Left cardiac atrium (tissue), 4 donors: ENCODE results near the gene IL17D. TPM values are rescaled to one million over a fixed set of nuclear protein-coding genes. Genes with fewer than 3 reads are reported as not detected.

ENCODE experiments used
- ATAC-seq, 2 donors: fragments of 200-7000 bp; cut with Tn5 transposase; one replicate each; pipeline ENCODE4 v1.9.1; 2020; ENCODE audit warnings: mild to moderate bottlenecking in 2 of 2, moderate library complexity in 2 of 2
- DNase-seq: peaks from one replicate; pipeline ENCODE4 v3.0.0-alpha.2; 2020
- intact Hi-C, 2 donors: fragments of 100-400 bp; cut with DNase I; formaldehyde crosslinking; loops; one replicate each; pipeline versions ENCODE4 v1.14.1 to v1.15.1; 2022 to 2023
- total RNA-seq, 2 donors: library from RNA; stranded (reverse); fragmentation: NEBNext Ultra II Directional; extraction: Animal tissue kit (Norgen Biotek cat#: 25700); gene quantifications; one replicate each; pipeline ENCODE4 v1.2.1, GENCODE V29; 2021
- donor health status: DM: no; HTN: yes; CAD: no.
- donor health status: DM: no; HTN: yes; CAD: no; lungs with severe emphysema.
- donor health status: DM: yes; HTN: yes; CAD: no.
- donor health status: Dilated cardiomyopathy.

Gene IL17D
- total RNA-seq, 2 donors from 2014 or later = 1.8 to 3.2 TPM

DNA sequence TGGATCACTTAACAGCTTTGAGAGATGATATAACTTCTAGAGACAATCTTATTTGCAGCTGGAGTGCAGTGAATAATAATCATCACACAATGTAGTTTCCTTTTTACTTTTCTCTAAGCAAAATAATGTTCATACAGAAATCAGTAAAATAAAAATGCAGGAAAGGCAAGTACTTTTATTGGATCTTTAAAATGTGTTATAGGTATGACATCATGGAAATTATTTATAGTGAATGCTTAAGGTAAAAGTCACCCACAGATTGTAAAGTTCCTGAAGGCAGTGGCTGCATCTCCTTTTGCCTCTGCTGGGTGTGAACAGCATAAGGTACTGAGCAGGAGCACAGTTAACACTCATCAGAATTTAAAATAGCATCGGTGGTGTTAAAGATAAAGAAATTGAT, 17.3 kb upstream of the IL17D start:
- intact Hi-C loops = no loop called here
- ATAC-seq = no peak

GRCh38 chr13:20686863-20687579, 16.5 kb upstream of the IL17D start:
- intact Hi-C loops = no loop called here
- ATAC-seq = peak in 1 of 2 donors; percentile 35
- no peak for DNase-seq

More for the DNA sequence above, 17.3 kb upstream of the IL17D start:
- no peak for DNase-seq

DNA sequence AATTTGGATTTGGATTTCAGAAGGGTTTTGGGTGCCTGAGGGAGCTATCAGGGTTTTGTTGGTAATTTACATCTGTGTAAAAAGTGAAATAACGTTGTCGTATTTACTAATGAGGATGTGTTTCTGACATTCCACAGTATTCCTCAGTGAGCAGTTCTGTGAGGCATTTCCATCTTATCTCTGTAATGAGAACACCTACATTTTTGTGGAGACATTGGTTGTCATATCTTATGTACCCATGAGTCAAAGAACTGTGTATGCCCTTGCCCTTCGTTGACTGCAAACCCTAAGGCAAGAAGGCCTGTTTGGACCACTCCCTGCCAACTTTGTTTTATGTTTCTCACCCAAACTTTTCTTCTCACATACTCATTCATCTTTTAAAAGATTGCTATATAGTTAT, 14.2 kb upstream of the IL17D start:
- DNase-seq (no peak), ATAC-seq (no peak)
- intact Hi-C loops = no loop called here

DNA sequence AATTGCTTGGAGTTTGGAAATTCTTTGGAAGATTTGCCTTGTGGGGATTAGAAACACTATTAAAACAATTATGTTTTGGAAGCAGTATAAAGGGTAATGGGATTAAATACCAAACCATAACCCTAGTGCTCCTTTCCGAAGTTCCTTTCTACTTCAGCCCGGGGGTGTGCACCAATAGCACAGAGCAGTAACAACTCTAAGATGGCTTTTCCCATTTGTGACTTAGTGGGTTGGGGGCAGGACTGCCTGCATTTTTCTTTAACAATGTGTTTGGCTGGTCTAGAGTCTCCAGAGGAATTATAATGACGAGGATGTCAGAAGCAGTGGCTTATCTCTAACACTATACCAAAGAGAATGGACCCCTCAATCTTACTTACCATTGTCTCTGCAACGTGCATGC, 11.9 kb upstream of the IL17D start:
- intact Hi-C loops = no loop called here
- ATAC-seq = no peak
- DNase-seq = no peak

GRCh38 chr13:20696073-20696472, 7.4 kb upstream of the IL17D start:
- ATAC-seq (no peak), DNase-seq (no peak)
- intact Hi-C loops = no loop called here

DNA sequence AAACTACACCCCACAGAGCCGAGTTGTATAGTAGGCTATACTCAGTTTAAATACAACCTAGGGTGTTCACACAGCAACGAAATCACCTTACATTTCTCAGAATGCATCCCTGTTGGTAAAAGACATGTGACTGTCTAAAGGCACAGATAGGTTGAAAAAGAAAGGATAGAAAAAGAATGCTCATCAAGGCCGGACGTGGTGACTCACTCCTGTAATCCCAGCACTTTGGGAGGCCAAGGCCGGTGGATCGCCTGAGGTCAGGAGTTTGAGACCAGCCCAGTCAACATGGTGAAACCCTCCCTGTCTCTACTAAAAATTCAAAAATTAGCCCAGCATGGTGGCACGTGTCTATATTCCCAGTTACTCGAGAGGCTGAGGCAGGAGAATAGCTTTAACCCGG, 3.8 kb upstream of the IL17D start:
- intact Hi-C loops = no loop called here
- DNase-seq = no peak
- no peak for ATAC-seq

GRCh38 chr13:20700288-20700687, 3.2 kb upstream of the IL17D start:
- ATAC-seq (no peak), DNase-seq (no peak)
- intact Hi-C loops = no loop called here

DNA sequence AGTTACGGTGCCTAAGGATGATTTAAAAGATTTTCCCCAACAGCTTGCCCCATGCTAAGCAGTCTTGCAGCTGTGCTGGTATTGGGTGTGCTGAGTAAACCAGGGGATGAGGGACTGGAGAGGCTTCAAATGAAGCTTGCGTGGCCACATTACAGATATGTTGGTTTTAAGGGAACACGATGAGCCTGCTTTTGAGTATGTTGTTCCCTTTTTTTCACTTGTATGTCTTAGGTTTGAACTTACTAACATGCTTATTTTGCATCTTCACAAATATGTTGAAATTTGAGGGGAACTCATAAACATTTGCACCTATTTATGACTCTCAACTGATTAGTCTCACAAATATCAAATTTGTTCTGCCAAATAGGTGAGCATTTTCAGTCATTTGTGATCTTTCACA, 2.0 kb upstream of the IL17D start:
- intact Hi-C loops = no loop called here
- no peak for ATAC-seq
- DNase-seq = no peak

- ATAC-seq (no peak), DNase-seq (no peak)
- intact Hi-C loops = no loop called here
These were observed 977 bp upstream of the IL17D start for GRCh38 chr13:20702530-20702914.

- ATAC-seq (peak; percentile 91 to 93), DNase-seq (peak; percentile 81)
- intact Hi-C loops = no loop called here
These were observed 420 bp downstream of the IL17D start for GRCh38 chr13:20703780-20704458.

GRCh38 chr13:20704459-20705069, 1.1 kb downstream of the IL17D start:
- intact Hi-C loops = no loop called here
- DNase-seq (no peak), ATAC-seq (no peak)

GRCh38 chr13:20706661-20707060, 3.2 kb downstream of the IL17D start:
- ATAC-seq = no peak
- intact Hi-C loops = no loop called here
- no peak for DNase-seq

DNA sequence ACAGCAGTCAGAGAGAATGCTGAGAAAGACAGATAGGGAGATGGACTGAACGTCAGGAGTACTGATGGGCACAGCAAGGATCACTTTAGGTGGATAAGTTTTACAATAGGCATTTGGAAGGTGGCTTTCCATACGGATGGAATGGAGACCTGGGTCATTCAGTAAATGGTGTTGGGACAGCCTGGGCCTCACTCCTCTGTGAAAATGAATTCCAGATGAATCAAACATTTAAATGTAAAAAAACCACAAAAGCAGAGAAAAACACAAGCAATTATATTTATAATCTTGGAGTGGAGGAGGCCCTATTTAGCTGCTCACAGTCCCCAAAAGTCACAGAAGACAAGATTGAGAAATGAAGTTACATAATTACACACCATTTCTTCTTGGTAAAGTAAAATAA, 4.7 kb downstream of the IL17D start:
- ATAC-seq (no peak), DNase-seq (no peak)
- intact Hi-C loops = no loop called here

GRCh38 chr13:20709369-20709768, 5.9 kb downstream of the IL17D start:
- ATAC-seq = no peak
- no peak for DNase-seq
- intact Hi-C loops = no loop called here

DNA sequence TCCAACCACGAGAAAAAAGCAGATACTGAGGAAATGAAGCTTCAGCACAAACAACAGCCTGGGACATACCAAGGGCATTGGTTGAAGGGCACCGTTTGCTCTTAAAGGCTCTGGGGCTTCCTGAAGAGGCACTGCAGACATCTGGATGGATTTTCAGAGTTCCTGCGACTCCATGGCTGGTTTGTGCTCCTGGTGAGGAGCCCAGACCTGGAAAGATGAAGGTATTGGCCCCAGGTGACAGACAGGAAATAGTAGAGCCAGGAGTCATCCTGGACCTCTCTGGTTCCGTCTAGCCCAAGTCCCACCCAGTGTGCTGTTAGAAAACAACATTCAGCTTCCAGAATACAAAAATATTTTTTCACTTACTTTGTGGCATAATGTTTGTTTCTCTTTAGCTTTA, 6.3 kb downstream of the IL17D start:
- DNase-seq (no peak), ATAC-seq (no peak)
- intact Hi-C loops = loop anchor here (5.0 to 10.0 kb wide), 3 partner anchors 118 to 215 kb away; no protein-coding TSS in a partner anchor

DNA sequence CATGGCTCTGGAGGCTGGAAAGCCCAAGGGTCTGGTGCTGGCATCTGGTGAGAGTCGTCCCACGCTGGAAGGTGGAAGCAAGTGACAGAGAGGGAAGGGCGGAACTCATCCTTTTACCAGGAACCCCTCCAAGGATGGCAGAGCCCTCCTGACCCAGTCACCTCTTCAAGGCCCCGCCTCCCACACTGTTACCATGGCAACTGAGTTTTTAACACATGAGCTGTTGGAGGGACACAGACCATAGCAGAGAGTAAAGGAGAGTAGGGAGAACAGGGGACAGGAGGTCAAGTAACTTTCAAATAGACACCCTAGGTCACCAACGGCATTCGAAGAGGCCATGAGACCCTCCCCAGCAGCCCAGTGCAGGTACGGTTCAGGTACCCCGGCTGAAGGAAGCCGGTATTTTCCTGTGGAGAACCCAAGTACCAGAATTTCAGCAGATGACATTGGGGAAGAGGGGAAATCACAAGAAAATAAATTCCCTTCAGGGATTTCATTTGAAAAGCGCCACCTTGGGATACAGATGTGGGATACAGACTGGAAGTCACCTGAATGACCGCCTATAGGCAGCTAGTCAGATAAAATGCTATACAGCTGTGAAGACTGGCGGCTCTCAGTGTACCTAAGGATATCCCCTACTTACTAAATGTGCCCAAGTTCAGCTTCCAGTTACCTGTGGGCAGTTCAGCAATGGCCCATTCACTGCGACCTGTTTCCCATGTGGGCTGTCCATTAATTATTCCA, 8.0 kb downstream of the IL17D start:
- no peak for DNase-seq
- no peak for ATAC-seq
- intact Hi-C loops = loop anchor here (2.0 to 10.0 kb wide), 4 partner anchors 116 to 217 kb away; no protein-coding TSS in a partner anchor

DNA sequence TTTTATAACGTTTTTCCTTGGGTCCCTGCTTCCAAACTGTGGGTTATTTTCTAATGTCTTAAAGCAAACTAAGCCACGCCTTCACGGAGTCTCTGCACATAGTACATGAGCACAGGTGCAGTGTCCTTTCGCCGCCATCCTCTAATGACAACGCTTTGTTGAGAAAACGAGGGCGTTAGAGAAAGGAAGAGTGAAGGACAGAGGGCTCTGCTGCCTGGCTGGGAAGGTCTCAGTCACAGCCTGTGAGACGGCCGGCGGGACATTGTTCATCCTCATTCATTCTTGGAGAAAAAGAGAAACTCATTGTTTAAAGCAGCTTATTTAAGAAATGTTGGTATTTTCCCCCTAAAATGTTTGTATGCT, 9.5 kb downstream of the IL17D start:
- intact Hi-C loops = loop anchor here (2.0 to 10.0 kb wide), 4 partner anchors 114 to 218 kb away; no protein-coding TSS in a partner anchor
- ATAC-seq = no peak
- no peak for DNase-seq

GRCh38 chr13:20713751-20714150, 10.3 kb downstream of the IL17D start:
- DNase-seq = peak; percentile 59
- intact Hi-C loops = loop anchor here (2.0 to 10.0 kb wide), 4 partner anchors 114 to 219 kb away; no protein-coding TSS in a partner anchor
- peak; percentile 9 to 72 for ATAC-seq

DNA sequence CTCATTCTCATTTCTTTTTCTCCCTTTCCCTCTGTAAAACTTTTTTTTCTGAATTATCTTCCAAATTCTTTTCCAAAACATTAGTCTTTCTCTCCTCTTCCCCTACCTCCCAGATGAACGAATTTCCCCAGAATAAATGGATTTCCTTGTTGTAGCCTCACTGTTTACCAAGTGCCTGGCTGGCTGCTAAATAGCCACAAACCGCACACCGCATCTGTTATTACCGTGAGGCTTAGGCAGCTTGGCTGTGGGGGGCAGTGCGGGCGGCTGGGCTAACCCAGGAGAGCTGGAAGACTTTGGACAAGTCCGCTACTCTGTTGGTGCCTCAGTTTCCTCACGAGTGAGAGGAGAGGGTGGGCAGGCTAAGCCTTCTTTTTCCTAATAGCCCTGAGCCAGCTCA, 10.7 kb downstream of the IL17D start:
- DNase-seq = no peak
- intact Hi-C loops = loop anchor here (5.0 to 10.0 kb wide), 3 partner anchors 113 to 219 kb away; no protein-coding TSS in a partner anchor
- ATAC-seq = peak in 1 of 2 donors; percentile 37
